Tibial nerve (tissue), 4 donors: ENCODE data around the gene TMA16. TPM values are rescaled to one million over a fixed set of nuclear protein-coding genes. Genes with fewer than 3 reads are reported as not detected.
A peak's percentile ranks its signal among the peaks of the same experiment; 100 is the strongest.

Experiments
- DNase-seq, 2 donors: peaks; one replicate each; pipeline ENCODE4 v3.0.0-alpha.2; 2019; ENCODE audit warnings: low spot score in 2 of 2
- H3K27ac ChIP-seq, 4 donors: fragments of 200-600 bp; sonication (generic) in 3 of 4; one replicate each; pipeline ENCODE4 v1.5.1; 2017 to 2019; ENCODE audit warnings: mild to moderate bottlenecking in 1 of 4
- H3K27me3 ChIP-seq, 2 donors: fragments of 200-600 bp; sonication (generic) in 1 of 2; one replicate each; pipeline versions ENCODE4 v1.5.1 to v1.6.0; 2017 to 2019
- H3K36me3 ChIP-seq, 3 donors: fragments of 200-600 bp; sonication (generic); one replicate each; pipeline ENCODE4 v1.5.1; 2018 to 2019
- H3K4me1 ChIP-seq, 4 donors: fragments of 200-600 bp; sonication (generic) in 3 of 4; one replicate each; pipeline ENCODE4 v1.5.1; 2017 to 2019
- H3K4me3 ChIP-seq, 4 donors: fragments of 200-600 bp; sonication (generic) in 3 of 4; one replicate each; pipeline ENCODE4 v1.5.1; 2017 to 2019; ENCODE audit warnings: mild to moderate bottlenecking in 1 of 4, moderate library complexity in 1 of 4
- H3K9me3 ChIP-seq, 4 donors: fragments of 200-600 bp; sonication (generic) in 3 of 4; one replicate each; pipeline ENCODE4 v1.5.1; 2017 to 2019
- EP300 ChIP-seq, 2 donors: sonication (generic); formaldehyde crosslinking; IDR thresholded peaks; one replicate each; pipeline ENCODE4 v1.6.1; 2017; ENCODE audit warnings: antibody characterized with exemption in 2 of 2, mild to moderate bottlenecking in 1 of 2
- POLR2A ChIP-seq, 2 donors: fragments of 450-650 bp; IDR thresholded peaks; one replicate each; pipeline ENCODE4 v1.6.1; 2017; ENCODE audit warnings: antibody characterized with exemption in 2 of 2, mild to moderate bottlenecking in 2 of 2, moderate library complexity in 2 of 2
- WGBS, 2 donors: methylation state at CpG; one replicate each; pipeline ENCODE4 v1.1.5; 2018; 5-methylcytosine and 5-hydroxymethylcytosine counted together
- total RNA-seq, 4 donors: library from RNA; depleted of rRNA; stranded (reverse); fragments of >200 nt; gene quantifications; one replicate each; pipeline ENCODE4 v1.1.0, GENCODE V29; 2016
- TF ChIP-seq, protein P1 (sequence below), 5 experiments: fragments of 200-600 bp in 3 of 5; fragments of 450-650 bp in 2 of 5; sonication (generic) in 3 of 5; IDR thresholded peaks; one replicate each; pipeline ENCODE4 v1.5.1; 2016 to 2019; ENCODE audit warnings: antibody characterized with exemption in 5 of 5, mild to moderate bottlenecking in 3 of 5, moderate library complexity in 2 of 5

Gene TMA16
- total RNA-seq, 4 donors from 2014 or later: 14.5 to 39.9 (median 27.2) TPM

DNA sequence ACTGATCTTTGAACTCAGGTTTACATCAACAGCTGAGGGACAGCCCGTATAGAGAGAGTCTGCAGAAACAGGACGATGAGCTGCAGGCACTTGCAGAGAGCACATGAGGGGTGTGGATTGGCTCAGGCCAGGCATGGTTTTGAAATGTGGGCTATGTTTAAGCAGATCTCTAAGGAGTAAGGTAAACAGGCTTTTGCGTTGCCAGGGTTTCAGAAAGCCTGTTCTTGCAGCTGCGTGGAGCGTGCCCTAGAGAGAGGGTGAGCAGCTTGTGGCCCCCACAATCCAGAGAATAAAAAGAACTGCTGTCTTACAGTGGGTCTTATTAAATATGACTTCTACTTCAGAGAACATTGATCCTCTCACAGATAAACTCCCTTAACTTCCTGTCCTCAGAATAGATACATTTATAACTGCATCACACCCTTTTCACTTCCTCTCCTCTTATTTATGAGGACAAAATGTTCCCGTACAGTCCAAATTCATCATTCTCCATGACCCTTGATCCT, 64.1 kb downstream of the TMA16 start:
- no peaks in the 10 kb centered on the region for H3K36me3 ChIP-seq
- H3K27ac ChIP-seq: peak overlapping the region in 3 of 4 donors; percentile 11 to 66 (median 56)
- no peak for TF ChIP-seq POLR2A (IDR thresholded peaks at IDR 0.05)
- TF ChIP-seq, protein P1, sequence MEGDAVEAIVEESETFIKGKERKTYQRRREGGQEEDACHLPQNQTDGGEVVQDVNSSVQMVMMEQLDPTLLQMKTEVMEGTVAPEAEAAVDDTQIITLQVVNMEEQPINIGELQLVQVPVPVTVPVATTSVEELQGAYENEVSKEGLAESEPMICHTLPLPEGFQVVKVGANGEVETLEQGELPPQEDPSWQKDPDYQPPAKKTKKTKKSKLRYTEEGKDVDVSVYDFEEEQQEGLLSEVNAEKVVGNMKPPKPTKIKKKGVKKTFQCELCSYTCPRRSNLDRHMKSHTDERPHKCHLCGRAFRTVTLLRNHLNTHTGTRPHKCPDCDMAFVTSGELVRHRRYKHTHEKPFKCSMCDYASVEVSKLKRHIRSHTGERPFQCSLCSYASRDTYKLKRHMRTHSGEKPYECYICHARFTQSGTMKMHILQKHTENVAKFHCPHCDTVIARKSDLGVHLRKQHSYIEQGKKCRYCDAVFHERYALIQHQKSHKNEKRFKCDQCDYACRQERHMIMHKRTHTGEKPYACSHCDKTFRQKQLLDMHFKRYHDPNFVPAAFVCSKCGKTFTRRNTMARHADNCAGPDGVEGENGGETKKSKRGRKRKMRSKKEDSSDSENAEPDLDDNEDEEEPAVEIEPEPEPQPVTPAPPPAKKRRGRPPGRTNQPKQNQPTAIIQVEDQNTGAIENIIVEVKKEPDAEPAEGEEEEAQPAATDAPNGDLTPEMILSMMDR (IDR thresholded peaks at IDR 0.05): no peak
- peak in 1 of 2 donors; percentile 10 for TF ChIP-seq EP300 (IDR thresholded peaks at IDR 0.05)
- DNase-seq: peak in 1 of 2 donors; percentile 18
- no peaks in the 10 kb centered on the region for H3K27me3 ChIP-seq
- H3K4me1 ChIP-seq: peaks cover 0 to 14% (median 4%) of the 10 kb centered on the region in 4 donors
- no peak overlapping the region for H3K4me3 ChIP-seq
- WGBS, 2 donors: 28 to 38% methylated on average over 6 of the region's 6 CpGs
- peaks cover 0 to 6% (median 3%) of the 10 kb centered on the region in 4 donors for H3K9me3 ChIP-seq

DNA sequence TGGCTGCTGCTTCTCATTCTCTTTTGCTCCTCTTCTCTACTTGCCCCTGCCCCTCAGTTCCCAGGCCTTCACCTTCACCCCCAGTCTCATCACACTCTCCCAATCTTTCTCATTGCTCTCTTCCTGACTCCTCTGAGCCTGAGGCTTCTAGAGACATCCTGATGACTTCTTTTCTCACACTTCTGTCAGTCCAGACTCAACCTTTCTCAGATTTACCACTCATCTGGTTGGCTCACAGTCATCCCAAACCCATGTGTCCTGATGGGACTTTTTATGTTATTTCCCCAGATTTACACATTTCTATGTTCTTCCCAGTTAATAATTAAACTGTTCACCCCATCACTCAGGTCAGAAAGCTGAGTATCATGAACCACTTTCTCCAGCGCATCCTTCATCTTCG, 68.0 kb downstream of the TMA16 start:
- Histone ChIP-seq H3K27me3 (no peaks in the 10 kb centered on the region), H3K27ac (no peak overlapping the region), H3K9me3 (peaks cover 0 to 6% (median 3%) of the 10 kb centered on the region in 4 donors), H3K36me3 (no peaks in the 10 kb centered on the region), H3K4me1 (peaks cover 0 to 8% (median 0%) of the 10 kb centered on the region in 4 donors), H3K4me3 (no peak overlapping the region)
- 92 to 98% methylated on average over 2 of the region's 2 CpGs for WGBS, 2 donors
- TF ChIP-seq, protein P1 (IDR thresholded peaks at IDR 0.05): no peak
- TF ChIP-seq POLR2A (IDR thresholded peaks at IDR 0.05) (no peak), EP300 (IDR thresholded peaks at IDR 0.05) (no peak)
- no peak for DNase-seq

DNA sequence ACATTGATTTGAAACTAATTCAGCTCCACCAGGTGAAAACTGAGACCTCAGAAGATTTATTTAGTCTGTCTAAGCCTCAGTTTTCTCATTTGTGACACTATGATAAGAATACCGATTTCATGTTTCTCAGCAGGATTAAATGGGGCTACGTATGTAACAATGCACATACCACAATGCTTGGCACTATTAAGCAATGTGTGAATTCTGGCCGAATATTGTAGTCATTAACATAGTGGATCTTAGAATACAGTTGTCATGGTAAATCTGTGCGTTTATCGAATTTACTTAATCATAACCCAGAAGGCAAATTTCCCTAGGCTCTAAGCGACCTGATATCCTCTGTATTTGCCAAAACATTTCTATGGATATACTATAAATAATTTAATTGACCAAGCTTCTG, 69.1 kb downstream of the TMA16 start:
- no peak overlapping the region for H3K27ac ChIP-seq
- no peaks in the 10 kb centered on the region for H3K27me3 ChIP-seq
- WGBS, 2 donors: 91 to 93% methylated on average over 6 of the region's 6 CpGs
- H3K36me3 ChIP-seq: no peaks in the 10 kb centered on the region
- TF ChIP-seq POLR2A (IDR thresholded peaks at IDR 0.05) (no peak), EP300 (IDR thresholded peaks at IDR 0.05) (no peak)
- TF ChIP-seq, protein P1 (IDR thresholded peaks at IDR 0.05): no peak
- DNase-seq: no peak
- no peaks in the 10 kb centered on the region for H3K4me1 ChIP-seq
- no peak overlapping the region for H3K4me3 ChIP-seq
- peaks cover 0 to 6% (median 3%) of the 10 kb centered on the region in 4 donors for H3K9me3 ChIP-seq

DNA sequence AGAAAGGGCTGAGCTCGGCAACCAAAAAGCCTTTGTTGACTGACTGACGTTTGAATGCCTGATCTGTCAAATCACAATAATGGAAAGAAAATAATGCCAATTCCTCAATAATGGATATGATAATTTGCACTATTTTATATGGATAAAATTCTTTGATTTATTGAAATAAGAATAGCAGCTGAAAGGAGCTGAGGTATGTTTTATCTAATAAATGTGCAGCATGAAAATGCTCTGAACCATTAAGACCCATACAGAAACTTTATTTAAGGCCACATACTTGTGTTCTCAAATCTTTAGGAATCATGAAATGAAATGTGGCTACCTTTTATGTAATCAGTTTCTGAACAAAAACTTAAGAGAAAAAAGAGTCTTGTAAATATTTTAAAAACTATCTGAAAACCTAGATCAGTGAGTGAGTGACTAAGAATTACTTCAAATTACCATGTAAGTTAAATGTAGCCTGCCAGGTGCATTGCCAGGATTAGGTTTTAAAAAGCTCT, 69.8 kb downstream of the TMA16 start:
- H3K4me1 ChIP-seq: no peaks in the 10 kb centered on the region
- H3K9me3 ChIP-seq: peaks cover 0 to 6% (median 3%) of the 10 kb centered on the region in 4 donors

More for the DNA sequence above, 69.8 kb downstream of the TMA16 start:
- Histone ChIP-seq H3K36me3 (no peaks in the 10 kb centered on the region), H3K4me3 (no peak overlapping the region), H3K27ac (no peak overlapping the region), H3K27me3 (no peaks in the 10 kb centered on the region)
- 70 to 78% methylated on average over 2 of the region's 2 CpGs for WGBS, 2 donors
- TF ChIP-seq, protein P1 (IDR thresholded peaks at IDR 0.05): no peak
- TF ChIP-seq EP300 (IDR thresholded peaks at IDR 0.05): no peak
- no peak for TF ChIP-seq POLR2A (IDR thresholded peaks at IDR 0.05)
- DNase-seq: no peak
